Measurements from ENCODE around the gene LY6G5C. TPM values are rescaled to one million over a fixed set of nuclear protein-coding genes. Genes with fewer than 3 reads are reported as not detected.
A peak's percentile ranks its signal among the peaks of the same experiment; 100 is the strongest.

The LY6G5C gene
- total RNA-seq, 1 donor from 2014 or later = 3.9 TPM

- Histone ChIP-seq H4K20me1 (ENCODE audit: insufficient read depth, low read length) (peaks cover 23% of the 10 kb centered on the region), H3K4me3 (ENCODE audit: insufficient read depth, low read depth, low read length) (peak within 1 kb of the TSS; percentile 89), H3K36me3 (ENCODE audit: insufficient read depth, low read length) (peaks cover 5% of the 10 kb centered on the region), H3K9me3 (ENCODE audit: insufficient read depth, low read depth, low read length) (no peaks in the 10 kb centered on the region), H3K27ac (ENCODE audit: low read depth, low read length) (peak within 1 kb of the TSS; percentile 93), H3K4me1 (ENCODE audit: insufficient read depth, low read length) (peaks cover 18% of the 10 kb centered on the region), H2AFZ (ENCODE audit: low read depth, low read length) (peak within 1 kb of the TSS; percentile 82), H3K4me2 (ENCODE audit: low read length) (peak within 1 kb of the TSS; percentile 92), H3K27me3 (ENCODE audit: insufficient read depth, low read length) (no peaks in the 10 kb centered on the region), H3K79me2 (ENCODE audit: insufficient read depth, low read length) (peaks cover 36% of the 10 kb centered on the region), H3K9ac (ENCODE audit: low read length) (peak within 1 kb of the TSS; percentile 89)
- H3K36me3 Mint-ChIP-seq (ENCODE audit: low read depth, unreplicated experiment) = peaks cover 2% of the 10 kb centered on the region
- peak within 1 kb of the TSS; percentile 92 for H3K27ac Mint-ChIP-seq (ENCODE audit: unreplicated experiment)
- no peaks in the 10 kb centered on the region for H3K9me3 Mint-ChIP-seq (ENCODE audit: unreplicated experiment)
- H3K4me1 Mint-ChIP-seq (ENCODE audit: low read depth, unreplicated experiment) = peaks cover 12% of the 10 kb centered on the region
- peak within 1 kb of the TSS; percentile 99 for H3K4me3 Mint-ChIP-seq (ENCODE audit: unreplicated experiment)
- H3K27me3 Mint-ChIP-seq (ENCODE audit: low read depth, unreplicated experiment) = peaks cover 4% of the 10 kb centered on the region
- TF ChIP-seq CTCF (IDR thresholded peaks at IDR 0.05; ENCODE audit: insufficient read depth, low read depth, low read length) (no peak), EZH2 (IDR thresholded peaks at IDR 0.05; ENCODE audit: insufficient read depth, low read length) (no peak)
- peak; percentile 96 for DNase-seq (ENCODE audit: low read depth)
- FAIRE-seq = peak; percentile 73
Measured at GRCh38 chr6:31702819-31703716, 22.2 kb upstream of the LY6G5C start, which contains the start of gene ABHD16A. Gene ABHD16A (minus strand): TSS chr6:31703324. CDS start chr6:31703281, 43 bp downstream.

DNA sequence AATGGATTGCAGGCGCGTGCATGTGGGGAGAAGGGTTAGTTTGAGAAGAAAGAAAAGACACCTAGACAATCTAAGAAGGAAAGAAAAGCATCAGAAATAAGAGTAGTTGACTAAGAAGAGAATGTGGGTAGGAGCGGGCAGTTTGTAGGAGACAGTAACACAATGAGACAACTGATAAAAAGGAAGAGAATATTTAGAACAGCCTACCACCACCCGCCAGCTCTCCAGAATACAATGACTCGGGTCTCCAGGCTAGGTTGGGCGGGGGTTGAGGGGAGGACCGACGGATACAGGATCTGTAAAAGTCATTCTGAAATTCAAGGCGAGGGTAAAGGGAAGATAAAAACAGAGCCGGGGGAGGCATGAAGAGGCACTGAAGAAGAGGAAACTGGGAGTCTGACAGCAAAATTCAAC lies 21.5 kb upstream of the LY6G5C start:
- H3K4me3 ChIP-seq (ENCODE audit: insufficient read depth, low read depth, low read length) = peak overlapping the region; percentile 89
- Mint-ChIP-seq H3K27ac (ENCODE audit: unreplicated experiment) (peak overlapping the region; percentile 92), H3K27me3 (ENCODE audit: low read depth, unreplicated experiment) (peaks cover 4% of the 10 kb centered on the region), H3K4me3 (ENCODE audit: unreplicated experiment) (peak overlapping the region; percentile 99), H3K4me1 (ENCODE audit: low read depth, unreplicated experiment) (peaks cover 16% of the 10 kb centered on the region), H3K36me3 (ENCODE audit: low read depth, unreplicated experiment) (peaks cover 4% of the 10 kb centered on the region), H3K9me3 (ENCODE audit: unreplicated experiment) (no peaks in the 10 kb centered on the region)
- H3K9ac ChIP-seq (ENCODE audit: low read length) = peak overlapping the region; percentile 89
- FAIRE-seq (no peak), DNase-seq (ENCODE audit: low read depth) (peak; percentile 4)
- TF ChIP-seq EZH2 (IDR thresholded peaks at IDR 0.05; ENCODE audit: insufficient read depth, low read length) (no peak), CTCF (IDR thresholded peaks at IDR 0.05; ENCODE audit: insufficient read depth, low read depth, low read length) (no peak)
- peaks cover 28% of the 10 kb centered on the region for H4K20me1 ChIP-seq (ENCODE audit: insufficient read depth, low read length)
- H2AFZ ChIP-seq (ENCODE audit: low read depth, low read length) = peak overlapping the region; percentile 82
- H3K79me2 ChIP-seq (ENCODE audit: insufficient read depth, low read length) = peaks cover 38% of the 10 kb centered on the region
- H3K9me3 ChIP-seq (ENCODE audit: insufficient read depth, low read depth, low read length) = no peaks in the 10 kb centered on the region
- peak overlapping the region; percentile 93 for H3K27ac ChIP-seq (ENCODE audit: low read depth, low read length)
- peaks cover 5% of the 10 kb centered on the region for H3K36me3 ChIP-seq (ENCODE audit: insufficient read depth, low read length)
- peaks cover 18% of the 10 kb centered on the region for H3K4me1 ChIP-seq (ENCODE audit: insufficient read depth, low read length)
- H3K4me2 ChIP-seq (ENCODE audit: low read length) = peak overlapping the region; percentile 92
- no peaks in the 10 kb centered on the region for H3K27me3 ChIP-seq (ENCODE audit: insufficient read depth, low read length)
